ENCODE results near the gene AKAP3. TPM values are rescaled to one million over a fixed set of nuclear protein-coding genes. Genes with fewer than 3 reads are reported as not detected.

The AKAP3 gene
- total and polyA plus RNA-seq, 7 donors, result 0.07 to 8.4 (median 1.4) TPM

DNA sequence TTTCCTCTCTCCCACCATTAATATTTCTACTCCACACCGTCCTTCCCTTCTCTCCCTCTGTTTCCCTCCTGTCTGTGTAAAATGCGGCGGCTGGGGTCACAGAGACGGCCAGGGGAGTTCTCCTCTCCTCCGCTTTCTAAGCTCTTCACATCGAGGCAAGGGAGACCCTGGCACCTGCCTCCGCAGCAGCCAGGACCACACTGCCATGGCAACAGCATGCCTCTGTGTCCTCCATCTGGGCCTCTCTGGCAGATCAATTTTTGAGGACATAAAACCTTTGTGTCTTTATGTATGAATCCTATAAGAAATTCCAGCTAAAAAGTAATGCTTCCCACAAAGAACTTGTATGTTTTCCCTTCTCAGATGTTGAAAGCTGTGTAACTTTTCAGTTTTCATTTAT, 45.4 kb downstream of the AKAP3 start:
- TF ChIP-seq, protein P1, sequence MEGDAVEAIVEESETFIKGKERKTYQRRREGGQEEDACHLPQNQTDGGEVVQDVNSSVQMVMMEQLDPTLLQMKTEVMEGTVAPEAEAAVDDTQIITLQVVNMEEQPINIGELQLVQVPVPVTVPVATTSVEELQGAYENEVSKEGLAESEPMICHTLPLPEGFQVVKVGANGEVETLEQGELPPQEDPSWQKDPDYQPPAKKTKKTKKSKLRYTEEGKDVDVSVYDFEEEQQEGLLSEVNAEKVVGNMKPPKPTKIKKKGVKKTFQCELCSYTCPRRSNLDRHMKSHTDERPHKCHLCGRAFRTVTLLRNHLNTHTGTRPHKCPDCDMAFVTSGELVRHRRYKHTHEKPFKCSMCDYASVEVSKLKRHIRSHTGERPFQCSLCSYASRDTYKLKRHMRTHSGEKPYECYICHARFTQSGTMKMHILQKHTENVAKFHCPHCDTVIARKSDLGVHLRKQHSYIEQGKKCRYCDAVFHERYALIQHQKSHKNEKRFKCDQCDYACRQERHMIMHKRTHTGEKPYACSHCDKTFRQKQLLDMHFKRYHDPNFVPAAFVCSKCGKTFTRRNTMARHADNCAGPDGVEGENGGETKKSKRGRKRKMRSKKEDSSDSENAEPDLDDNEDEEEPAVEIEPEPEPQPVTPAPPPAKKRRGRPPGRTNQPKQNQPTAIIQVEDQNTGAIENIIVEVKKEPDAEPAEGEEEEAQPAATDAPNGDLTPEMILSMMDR (IDR thresholded peaks at IDR 0.05), result no peak

DNA sequence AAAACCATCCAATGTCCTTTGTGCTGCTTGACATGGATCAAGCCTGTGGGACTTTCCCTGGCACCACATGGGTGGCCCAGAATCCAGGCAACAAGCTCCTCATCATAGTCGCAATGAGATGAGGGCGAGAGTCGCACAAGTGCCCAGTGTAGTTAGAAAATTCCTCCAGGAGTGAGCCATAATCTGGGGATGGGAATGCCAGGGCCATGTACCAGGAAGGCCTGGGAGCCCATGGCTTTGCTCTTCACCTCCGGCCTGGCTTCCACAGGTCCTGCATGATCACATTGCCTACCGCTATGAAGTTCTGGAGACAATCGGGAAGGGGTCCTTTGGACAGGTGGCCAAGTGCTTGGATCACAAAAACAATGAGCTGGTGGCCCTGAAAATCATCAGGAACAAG, 53.0 kb downstream of the AKAP3 start:
- H3K27me3 ChIP-seq (ENCODE audit: insufficient read depth in 3 of 3, low read length in 2 of 3), result no peaks in the 10 kb centered on the region
- H3K4me1 ChIP-seq, result no peaks in the 10 kb centered on the region
- intact Hi-C loops (cut with DNase I), result no loop called here
- DNase-seq (no peak), ATAC-seq (no peak)
- no peak overlapping the region for H3K27ac ChIP-seq
- WGBS, 3 donors, result 90 to 94% (median 93%) methylated on average over 6 of the region's 6 CpGs
- H3K4me3 ChIP-seq, result no peak overlapping the region
- TF ChIP-seq, protein P1 (IDR thresholded peaks at IDR 0.05), result no peak
- no peaks in the 10 kb centered on the region for H3K9me3 ChIP-seq
- no peaks in the 10 kb centered on the region for H3K36me3 ChIP-seq (ENCODE audit: insufficient read depth in 1 of 2, low read depth in 1 of 2)

More for the DNA sequence above, 45.4 kb downstream of the AKAP3 start:
- no peak for ATAC-seq
- peaks cover 7% of the 10 kb centered on the region for H3K4me1 ChIP-seq
- H3K27ac ChIP-seq, result no peak overlapping the region
- H3K27me3 ChIP-seq (ENCODE audit: insufficient read depth in 3 of 3, low read length in 2 of 3), result no peaks in the 10 kb centered on the region
- no peaks in the 10 kb centered on the region for H3K9me3 ChIP-seq
- no peak overlapping the region for H3K4me3 ChIP-seq
- intact Hi-C loops (cut with DNase I), result no loop called here
- DNase-seq, result no peak
- H3K36me3 ChIP-seq (ENCODE audit: insufficient read depth in 1 of 2, low read depth in 1 of 2), result peaks cover 0 to 9% of the 10 kb centered on the region in 2 donors
- 46 to 51% (median 46%) methylated on average over 7 of the region's 7 CpGs for WGBS, 3 donors

DNA sequence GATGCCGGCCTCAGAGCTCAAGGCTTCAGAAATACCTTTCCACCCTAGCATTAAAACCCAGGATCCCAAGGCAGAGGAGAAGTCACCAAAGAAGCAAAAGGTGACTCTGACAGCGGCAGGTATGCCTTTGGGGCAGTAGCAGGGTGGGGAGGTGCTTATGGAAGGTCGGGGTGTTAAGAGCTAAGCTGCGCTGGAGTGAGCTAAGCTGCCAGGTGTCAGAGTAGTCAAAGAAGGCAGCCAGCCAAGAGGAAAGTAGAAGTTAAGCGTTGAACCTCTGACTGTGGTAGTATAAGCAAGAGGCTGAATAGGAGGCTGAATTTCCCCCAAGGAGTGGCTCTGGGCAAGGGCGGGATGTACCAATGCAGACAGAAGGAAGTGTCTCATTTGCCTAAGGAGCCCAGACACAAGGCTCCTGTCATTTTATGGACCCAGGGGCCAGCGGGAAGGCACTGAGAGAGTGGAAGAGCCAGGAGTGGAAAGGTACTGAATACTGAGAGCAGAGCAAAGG, 57.6 kb downstream of the AKAP3 start:
- no peaks in the 10 kb centered on the region for H3K4me1 ChIP-seq
- no peak overlapping the region for H3K4me3 ChIP-seq
- intact Hi-C loops (cut with DNase I), result no loop called here
- WGBS, 3 donors, result 45 to 56% (median 55%) methylated on average over 7 of the region's 7 CpGs
- peaks cover 0 to 8% (median 0%) of the 10 kb centered on the region in 3 donors for H3K27me3 ChIP-seq (ENCODE audit: insufficient read depth in 3 of 3, low read length in 2 of 3)
- H3K27ac ChIP-seq, result no peak overlapping the region
- H3K36me3 ChIP-seq (ENCODE audit: insufficient read depth in 1 of 2, low read depth in 1 of 2), result no peaks in the 10 kb centered on the region
- ATAC-seq (no peak), DNase-seq (no peak)
- TF ChIP-seq, protein P1 (IDR thresholded peaks at IDR 0.05), result no peak
- no peaks in the 10 kb centered on the region for H3K9me3 ChIP-seq

DNA sequence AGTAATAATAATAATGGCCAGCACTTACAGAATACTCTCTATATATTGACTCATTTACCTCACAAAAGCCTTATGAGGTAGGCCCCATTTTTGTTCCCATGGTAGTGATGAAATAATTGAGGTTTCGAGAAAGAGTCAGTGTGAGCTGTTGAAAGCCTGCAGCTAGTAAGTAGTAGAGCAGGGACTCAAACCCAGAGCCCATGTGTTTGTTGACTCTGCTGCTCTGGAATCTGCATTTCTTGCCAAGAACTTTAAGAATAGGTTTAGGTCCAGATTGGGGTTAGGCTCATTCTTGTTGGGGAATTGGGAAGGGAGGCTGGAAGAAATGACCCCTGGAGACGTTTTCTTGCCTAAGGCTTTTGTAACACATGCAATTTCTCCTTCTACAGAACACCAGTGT, 58.9 kb downstream of the AKAP3 start:
- Histone ChIP-seq H3K27me3 (ENCODE audit: insufficient read depth in 3 of 3, low read length in 2 of 3) (peaks cover 0 to 8% (median 2%) of the 10 kb centered on the region in 3 donors), H3K9me3 (no peaks in the 10 kb centered on the region), H3K4me3 (no peak overlapping the region), H3K27ac (no peak overlapping the region), H3K36me3 (ENCODE audit: insufficient read depth in 1 of 2, low read depth in 1 of 2) (no peaks in the 10 kb centered on the region), H3K4me1 (no peaks in the 10 kb centered on the region)
- WGBS, 3 donors, result 50 to 78% (median 75%) methylated on average over 2 of the region's 2 CpGs
- ATAC-seq (no peak), DNase-seq (no peak)
- intact Hi-C loops (cut with DNase I), result loop anchor here in 1 of 2 donors (10.0 kb wide), 1 partner anchor 165 kb away; no protein-coding TSS in a partner anchor
- TF ChIP-seq, protein P1 (IDR thresholded peaks at IDR 0.05), result no peak

DNA sequence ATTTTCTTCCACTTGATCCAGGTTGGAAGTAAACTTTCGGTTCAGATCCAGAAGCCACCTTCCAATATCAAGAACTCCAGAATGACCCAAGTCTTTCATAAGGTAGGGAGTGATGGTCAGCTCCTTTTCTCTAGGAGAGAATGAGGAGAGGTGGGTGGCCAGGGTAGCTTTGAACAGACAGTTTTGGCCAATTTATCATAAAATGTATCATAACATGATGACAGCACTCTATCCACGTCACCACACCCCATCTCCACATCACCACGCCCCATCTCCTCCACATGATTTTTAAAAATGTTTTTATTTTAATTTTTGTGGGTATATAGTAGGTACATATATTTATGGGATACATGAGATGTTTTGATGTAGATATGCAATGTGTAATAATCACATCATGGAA, 59.9 kb downstream of the AKAP3 start:
- H3K27me3 ChIP-seq (ENCODE audit: insufficient read depth in 3 of 3, low read length in 2 of 3), result peaks cover 0 to 8% (median 2%) of the 10 kb centered on the region in 3 donors
- 96 to 97% (median 96%) methylated on average over 3 of the region's 3 CpGs for WGBS, 3 donors
- H3K4me3 ChIP-seq, result no peak overlapping the region
- no peak overlapping the region for H3K27ac ChIP-seq
- intact Hi-C loops (cut with DNase I), result loop anchor here in 1 of 2 donors (10.0 kb wide), 1 partner anchor 166 kb away; no protein-coding TSS in a partner anchor
- ATAC-seq (no peak), DNase-seq (no peak)
- H3K9me3 ChIP-seq, result no peaks in the 10 kb centered on the region
- H3K36me3 ChIP-seq (ENCODE audit: insufficient read depth in 1 of 2, low read depth in 1 of 2), result no peaks in the 10 kb centered on the region
- TF ChIP-seq, protein P1 (IDR thresholded peaks at IDR 0.05), result no peak
- no peaks in the 10 kb centered on the region for H3K4me1 ChIP-seq
